ENCODE measurements around the gene NELL2.

GRCh38 chr12:44544018-44544417 is 332.1 kb downstream of the NELL2 start:
- TF ChIP-seq, protein P1, sequence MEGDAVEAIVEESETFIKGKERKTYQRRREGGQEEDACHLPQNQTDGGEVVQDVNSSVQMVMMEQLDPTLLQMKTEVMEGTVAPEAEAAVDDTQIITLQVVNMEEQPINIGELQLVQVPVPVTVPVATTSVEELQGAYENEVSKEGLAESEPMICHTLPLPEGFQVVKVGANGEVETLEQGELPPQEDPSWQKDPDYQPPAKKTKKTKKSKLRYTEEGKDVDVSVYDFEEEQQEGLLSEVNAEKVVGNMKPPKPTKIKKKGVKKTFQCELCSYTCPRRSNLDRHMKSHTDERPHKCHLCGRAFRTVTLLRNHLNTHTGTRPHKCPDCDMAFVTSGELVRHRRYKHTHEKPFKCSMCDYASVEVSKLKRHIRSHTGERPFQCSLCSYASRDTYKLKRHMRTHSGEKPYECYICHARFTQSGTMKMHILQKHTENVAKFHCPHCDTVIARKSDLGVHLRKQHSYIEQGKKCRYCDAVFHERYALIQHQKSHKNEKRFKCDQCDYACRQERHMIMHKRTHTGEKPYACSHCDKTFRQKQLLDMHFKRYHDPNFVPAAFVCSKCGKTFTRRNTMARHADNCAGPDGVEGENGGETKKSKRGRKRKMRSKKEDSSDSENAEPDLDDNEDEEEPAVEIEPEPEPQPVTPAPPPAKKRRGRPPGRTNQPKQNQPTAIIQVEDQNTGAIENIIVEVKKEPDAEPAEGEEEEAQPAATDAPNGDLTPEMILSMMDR (conservative IDR thresholded peaks at IDR 0.05; ENCODE audit: low read depth, low read length): no peak
- no peak for TF ChIP-seq EZH2phosphoT487 (IDR thresholded peaks at IDR 0.05; ENCODE audit: borderline replicate concordance, low read length)
